ENCODE data around the gene HYAL2.
A peak's percentile ranks its signal among the peaks of the same experiment; 100 is the strongest.

The HYAL2 gene

GRCh38 chr3:50350527-50351322, 28.2 kb upstream of the HYAL2 start, which contains the start of the genes CYB561D2 and NPRL2:
Gene CYB561D2 (plus strand): TSS chr3:50350862. CDS start chr3:50351434, 572 bp downstream.
Gene NPRL2 (minus strand): TSS chr3:50350775. CDS start chr3:50350652, 123 bp downstream.
- no peak for TF ChIP-seq CTCF (IDR thresholded peaks at IDR 0.05)
- H3K4me3 ChIP-seq = peak within 1 kb of the TSS; percentile 73
- peak; percentile 97 for DNase-seq (ENCODE audit: low spot score)
- peak within 1 kb of the TSS; percentile 80 to 88 for H3K27ac ChIP-seq

GRCh38 chr3:50350213-50350526, 27.6 kb upstream of the HYAL2 start:
- DNase-seq (ENCODE audit: low spot score) = no peak
- peak overlapping the region; percentile 80 to 88 for H3K27ac ChIP-seq
- TF ChIP-seq CTCF (IDR thresholded peaks at IDR 0.05) = no peak
- H3K4me3 ChIP-seq = peak overlapping the region; percentile 73

- H3K4me3 ChIP-seq = no peak overlapping the region
- H3K27ac ChIP-seq = no peak overlapping the region
- no peak for DNase-seq (ENCODE audit: low spot score)
- peak; percentile 12 for TF ChIP-seq CTCF (IDR thresholded peaks at IDR 0.05)
These were observed 24.8 kb upstream of the HYAL2 start for GRCh38 chr3:50347187-50347813.

GRCh38 chr3:50345586-50346234, 23.2 kb upstream of the HYAL2 start, which contains the start of gene ZMYND10:
Gene ZMYND10 (minus strand): TSS chr3:50345732. CDS start chr3:50345579, 153 bp downstream.
- no peak for TF ChIP-seq CTCF (IDR thresholded peaks at IDR 0.05)
- H3K27ac ChIP-seq = peak within 1 kb of the TSS in 1 of 2 donors; percentile 9
- peak within 1 kb of the TSS; percentile 62 for H3K4me3 ChIP-seq
- DNase-seq (ENCODE audit: low spot score) = no peak

- TF ChIP-seq CTCF (IDR thresholded peaks at IDR 0.05) = no peak
- Histone ChIP-seq H3K27ac (no peak overlapping the region), H3K4me3 (peak overlapping the region; percentile 62)
- no peak for DNase-seq (ENCODE audit: low spot score)
These were observed 22.5 kb upstream of the HYAL2 start for GRCh38 chr3:50345008-50345407.

- H3K27ac ChIP-seq = no peak overlapping the region
- TF ChIP-seq CTCF (IDR thresholded peaks at IDR 0.05) = no peak
- no peak overlapping the region for H3K4me3 ChIP-seq
- no peak for DNase-seq (ENCODE audit: low spot score)
These were observed 20.5 kb upstream of the HYAL2 start for GRCh38 chr3:50342813-50343633.

All from coronary artery (tissue), 2 donors.